Kidney tubule cell (primary cell): ENCODE data around the gene SNX27.
"Not testable (repeated sequence)": the region's sequence is repeated elsewhere in the genome, so short reads cannot be mapped to it uniquely, and the experiment has no call there.

Experiments used
- DNase-seq: peaks from one replicate; pipeline ENCODE4 v3.0.0-alpha.2; 2018; ENCODE audit warnings: low spot score

The SNX27 gene

GRCh38 chr1:151639466-151639865 lies 27.6 kb downstream of the SNX27 start:
- DNase-seq: peak; percentile 75

DNA sequence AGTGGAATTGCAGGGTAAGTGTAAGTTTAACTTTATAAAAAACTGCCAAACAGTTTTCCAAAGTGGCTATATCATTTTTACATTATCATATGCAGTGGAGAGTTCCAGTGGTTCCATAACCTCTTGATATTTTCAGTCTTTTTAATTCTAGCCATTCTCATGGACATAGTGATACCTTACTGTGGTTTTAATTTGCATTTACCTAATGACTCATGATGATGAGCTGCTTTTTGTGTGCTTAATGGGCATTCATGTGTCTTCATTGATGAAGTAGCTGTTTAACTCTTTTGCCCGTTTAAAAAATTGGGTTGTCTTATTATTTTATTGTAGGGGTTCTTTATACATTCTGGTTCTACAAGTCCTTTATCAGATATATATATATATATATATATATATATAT lies 29.4 kb downstream of the SNX27 start:
- peak; percentile 20 for DNase-seq

DNA sequence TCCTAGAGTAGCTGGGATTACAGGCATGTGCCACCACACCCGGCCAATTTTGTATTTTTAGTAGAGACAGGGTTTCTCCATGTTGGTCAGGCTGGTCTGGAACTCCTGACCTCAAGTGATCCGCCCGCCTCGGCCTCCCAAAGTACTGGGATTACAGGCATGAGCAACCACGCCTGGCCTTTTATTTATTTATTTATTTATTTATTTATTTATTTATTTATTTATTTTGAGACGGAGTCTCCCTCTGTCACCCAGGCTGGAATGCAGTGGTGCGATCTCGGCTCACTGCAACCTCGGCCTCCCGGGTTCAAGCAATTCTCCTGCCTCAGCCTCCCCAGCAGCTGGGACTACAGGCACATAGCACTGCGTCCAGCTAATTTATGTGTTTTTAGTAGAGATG lies 31.2 kb downstream of the SNX27 start:
- not testable (repeated sequence) for DNase-seq

GRCh38 chr1:151644001-151644400 lies 32.2 kb downstream of the SNX27 start:
- DNase-seq: no peak

DNA sequence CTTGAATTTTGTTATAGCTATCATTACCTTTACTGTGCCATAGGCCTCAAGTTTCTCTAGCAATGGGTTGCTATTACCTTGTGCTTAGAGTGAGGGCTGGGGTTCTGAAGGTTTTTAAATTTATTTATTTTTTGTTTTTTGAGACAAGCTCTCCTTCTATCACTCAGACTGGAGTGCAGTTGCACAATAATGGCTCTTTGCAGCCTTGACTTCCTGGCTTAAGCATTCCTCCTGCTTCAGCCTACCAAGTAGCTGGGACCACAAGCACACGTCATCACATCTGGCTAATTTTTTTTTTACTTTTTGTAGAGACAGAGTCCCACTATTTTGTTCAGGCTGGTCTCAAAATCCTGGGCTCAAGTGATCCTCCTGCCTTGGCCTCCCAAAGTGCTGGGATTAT lies 41.5 kb downstream of the SNX27 start:
- DNase-seq: peak; percentile 6

DNA sequence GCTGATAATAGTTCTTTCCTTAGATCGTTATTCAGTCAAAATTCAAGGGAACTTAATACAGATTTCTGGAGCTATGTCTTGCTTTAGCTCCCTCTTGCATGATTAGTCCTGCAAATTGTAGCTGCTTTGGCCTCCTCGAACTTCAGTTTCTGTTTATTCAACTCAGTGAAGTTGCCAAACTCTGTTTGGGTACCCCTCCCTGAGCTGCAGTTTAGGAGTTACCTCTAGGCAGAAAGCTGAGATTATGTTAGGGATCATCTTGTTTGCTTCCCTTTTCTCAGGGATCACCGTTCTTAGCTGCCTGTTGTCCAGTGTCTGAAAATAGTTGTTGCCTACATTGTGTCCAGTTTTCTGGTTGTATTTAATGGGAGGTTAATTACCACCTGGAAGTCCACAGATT lies 43.5 kb downstream of the SNX27 start:
- no peak for DNase-seq

- DNase-seq: no peak
Measured at GRCh38 chr1:151661751-151662150, 49.9 kb downstream of the SNX27 start.

- DNase-seq: no peak
Measured at GRCh38 chr1:151668090-151668489, 56.2 kb downstream of the SNX27 start.

GRCh38 chr1:151670036-151670675 lies 58.3 kb downstream of the SNX27 start:
- DNase-seq: not testable (repeated sequence)

- no peak for DNase-seq
Measured at GRCh38 chr1:151673407-151673806, 61.6 kb downstream of the SNX27 start.

DNA sequence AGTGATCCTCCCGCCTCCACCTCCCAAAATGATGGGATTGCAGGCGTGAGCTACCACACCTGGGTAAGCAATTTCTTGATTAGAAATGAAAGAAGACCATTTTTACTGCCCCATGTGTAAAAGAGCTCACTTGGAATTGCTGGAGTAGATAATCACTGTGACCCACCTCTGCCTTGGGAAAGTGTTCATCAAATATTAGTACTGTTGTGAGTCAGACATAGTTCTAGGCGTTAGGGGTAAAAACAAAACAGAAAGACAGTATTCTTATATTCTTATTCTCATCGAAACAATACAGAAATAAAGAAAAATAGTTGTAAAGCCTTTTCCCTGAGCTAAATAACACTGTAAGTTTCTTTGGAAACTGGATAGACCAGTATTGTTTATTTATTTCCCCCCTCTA lies 68.5 kb downstream of the SNX27 start:
- peak; percentile 55 for DNase-seq

- peak; percentile 92 for DNase-seq
Measured at GRCh38 chr1:151680826-151681225, 69.0 kb downstream of the SNX27 start.

GRCh38 chr1:151681923-151682322 lies 70.1 kb downstream of the SNX27 start:
- DNase-seq: no peak

- DNase-seq: not testable (repeated sequence)
Measured at GRCh38 chr1:151682901-151683300, 71.1 kb downstream of the SNX27 start.

DNA sequence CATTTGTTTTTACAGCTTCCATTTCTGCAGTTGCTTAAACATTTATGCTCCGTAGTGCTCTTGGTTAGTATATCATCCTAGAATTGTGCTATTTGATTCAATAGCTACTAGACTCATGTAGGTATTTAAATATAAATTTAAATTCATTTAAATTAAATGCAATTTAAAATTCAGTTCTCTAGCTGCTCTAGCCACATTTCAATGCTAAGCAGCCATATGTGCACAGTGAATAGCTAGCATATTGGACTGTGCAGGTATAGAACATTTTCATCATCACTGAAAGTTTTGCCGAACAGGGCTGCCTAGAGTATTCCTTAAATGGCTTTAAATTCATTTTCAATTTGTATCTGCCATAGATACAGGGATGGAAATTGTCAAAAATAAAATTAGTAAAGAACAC lies 72.3 kb downstream of the SNX27 start:
- no peak for DNase-seq

GRCh38 chr1:151686561-151686960 lies 74.7 kb downstream of the SNX27 start:
- no peak for DNase-seq

GRCh38 chr1:151689494-151689893 lies 77.6 kb downstream of the SNX27 start:
- DNase-seq: no peak

- DNase-seq: no peak
Measured at GRCh38 chr1:151692226-151692625, 80.4 kb downstream of the SNX27 start.

GRCh38 chr1:151693057-151693651 lies 81.3 kb downstream of the SNX27 start:
- peak; percentile 47 for DNase-seq

GRCh38 chr1:151701515-151701914 lies 89.7 kb downstream of the SNX27 start:
- DNase-seq: no peak

DNA sequence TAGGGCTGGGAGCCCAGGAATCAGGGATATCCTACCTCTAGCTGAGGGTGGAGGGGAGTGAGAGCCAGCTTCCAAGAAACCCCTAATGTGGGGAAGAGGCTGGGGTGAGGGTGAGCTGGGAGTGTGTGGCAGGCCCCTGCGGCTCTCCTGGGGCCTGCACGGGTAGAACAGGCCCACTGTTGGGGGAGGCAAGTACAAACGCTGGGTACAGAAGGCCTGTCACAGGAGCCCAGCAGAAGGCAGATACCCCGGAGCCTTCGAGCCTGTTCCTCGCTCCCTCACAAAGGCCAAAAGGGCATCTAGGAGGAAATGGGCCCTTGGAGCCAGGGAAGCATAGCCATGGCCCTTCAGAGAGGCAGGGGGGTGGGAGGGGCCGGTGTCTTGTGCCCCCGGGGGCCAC lies 91.1 kb downstream of the SNX27 start:
- DNase-seq: no peak

- no peak for DNase-seq
Measured at GRCh38 chr1:151703813-151704212, 92.0 kb downstream of the SNX27 start.

- DNase-seq: no peak
Measured at GRCh38 chr1:151704246-151704645, 92.4 kb downstream of the SNX27 start.

DNA sequence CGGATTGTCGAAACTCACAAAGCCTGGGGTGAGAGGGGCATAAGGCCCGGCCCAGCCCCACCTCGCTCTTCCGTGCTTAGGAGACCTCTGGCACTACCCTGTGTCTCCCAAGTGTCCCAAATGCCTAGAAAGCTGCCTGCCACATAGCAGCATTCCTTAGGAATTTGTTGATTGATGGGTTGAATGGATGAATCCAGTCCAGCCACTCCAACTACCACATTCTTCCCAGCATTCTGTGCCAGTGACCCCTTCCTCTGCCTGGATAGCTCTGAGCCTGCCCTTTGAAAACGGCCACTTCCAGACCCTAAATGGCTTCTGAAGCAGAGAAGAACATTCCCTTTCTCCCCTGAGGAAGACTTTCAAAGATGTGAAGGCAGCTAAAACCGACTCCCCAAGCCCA lies 93.3 kb downstream of the SNX27 start:
- no peak for DNase-seq
